ENCODE data around the gene ERC2. TPM values are rescaled to one million over a fixed set of nuclear protein-coding genes. Genes with fewer than 3 reads are reported as not detected.

ERC2 gene
- total and polyA plus RNA-seq, 2 of the 8 experiments (the other 6 are each of a cell fraction or from before 2014, with no cell fraction given), result 16.4 to 22.8 TPM

GRCh38 chr3:55824406-55824805 lies 643.9 kb downstream of the ERC2 start:
- H4K8ac ChIP-seq (ENCODE audit: extremely low read depth, insufficient read depth, low read length), result no peak overlapping the region
- H3K23ac ChIP-seq (ENCODE audit: insufficient read length), result no peak overlapping the region
- H3K4ac ChIP-seq (replicated peaks; ENCODE audit: insufficient read length, low read depth, low read length), result no peak overlapping the region
- no peaks in the 10 kb centered on the region for H3K79me1 ChIP-seq (ENCODE audit: low read depth, low read length)
- no peaks in the 10 kb centered on the region for H3K4me1 ChIP-seq (replicated peaks in 1 of 4; ENCODE audit: control insufficient read depth in 3 of 4, insufficient read depth in 4 of 4, low read length in 3 of 4)
- H3K36me3 ChIP-seq (ENCODE audit: control insufficient read depth in 2 of 4, insufficient read depth in 4 of 4, low read length in 3 of 4), result no peaks in the 10 kb centered on the region
- ChIA-PET CTCF (ENCODE audit: partially characterized antibody) (no interaction called here), POLR2A (ENCODE audit: partially characterized antibody) (no interaction called here)
- H2AFZ ChIP-seq (ENCODE audit: low read length), result no peak overlapping the region
- no peak overlapping the region for H3K56ac ChIP-seq (replicated peaks; ENCODE audit: insufficient read length, low read depth, low read length)
- H2BK20ac ChIP-seq (ENCODE audit: low read length), result no peak overlapping the region
- H2AK5ac ChIP-seq (ENCODE audit: low read depth, low read length), result no peak overlapping the region
- no peak overlapping the region for H2BK5ac ChIP-seq (ENCODE audit: low read depth, low read length)
- no peak overlapping the region for H4K91ac ChIP-seq (replicated peaks; ENCODE audit: insufficient read length, low read length)
- H3K23me2 ChIP-seq (ENCODE audit: low read depth, low read length), result no peaks in the 10 kb centered on the region
- no peak overlapping the region for H2BK12ac ChIP-seq (ENCODE audit: low read depth, low read length)
- H3K79me2 ChIP-seq (ENCODE audit: control insufficient read depth in 1 of 2, insufficient read depth in 2 of 2, low read length in 2 of 2), result no peaks in the 10 kb centered on the region
- H4K5ac ChIP-seq (ENCODE audit: insufficient read length, low read depth, low read length), result no peak overlapping the region
- H3K9me3 ChIP-seq (ENCODE audit: insufficient read depth in 2 of 2, low read depth in 1 of 2, low read length in 1 of 2), result no peaks in the 10 kb centered on the region
- H2BK15ac ChIP-seq (ENCODE audit: low read length), result no peak overlapping the region
- no peak overlapping the region for H3K14ac ChIP-seq (ENCODE audit: insufficient read length)
- no peaks in the 10 kb centered on the region for H4K20me1 ChIP-seq (replicated peaks in 1 of 2; ENCODE audit: control insufficient read depth in 1 of 2, insufficient read depth in 2 of 2, low read length in 2 of 2)
- H3K9ac ChIP-seq (replicated peaks in 1 of 4; ENCODE audit: extremely low read depth in 1 of 4, low read depth in 3 of 4, low read length in 3 of 4), result no peak overlapping the region
- H3K27me3 ChIP-seq (replicated peaks in 1 of 4; ENCODE audit: control insufficient read depth in 3 of 4, extremely low read depth in 1 of 4, insufficient read depth in 3 of 4, low read length in 3 of 4), result no peaks in the 10 kb centered on the region
- FAIRE-seq (no peak), DNase-seq (ENCODE audit: low read depth in 1 of 2, low spot score in 2 of 2) (no peak)
- no peak overlapping the region for H3K18ac ChIP-seq (ENCODE audit: extremely low read depth, low read length)
- H3K27ac ChIP-seq (ENCODE audit: low read depth, low read length), result no peak overlapping the region
- H3K4me3 ChIP-seq (ENCODE audit: extremely low read depth in 1 of 4, insufficient read depth in 2 of 4, low read depth in 3 of 4, low read length in 4 of 4), result no peak overlapping the region
- no peak overlapping the region for H2BK120ac ChIP-seq (replicated peaks; ENCODE audit: low read depth, low read length)
- H3K4me2 ChIP-seq (ENCODE audit: insufficient read depth in 1 of 2, low read depth in 2 of 2, low read length in 2 of 2), result no peak overlapping the region
- TF ChIP-seq POLR2AphosphoS5 (IDR thresholded peaks at IDR 0.05; ENCODE audit: low read depth, low read length), result no peak
- no peak for TF ChIP-seq TCF12 (IDR thresholded peaks at IDR 0.05; ENCODE audit: low read depth, low read length)
- TF ChIP-seq KDM5A (IDR thresholded peaks at IDR 0.05; ENCODE audit: low read length), result no peak
- no peak for TF ChIP-seq CTCF (IDR thresholded peaks at IDR 0.05; ENCODE audit: control extremely low read depth in 1 of 3, insufficient read depth in 1 of 3, low read depth in 1 of 3, low read length in 3 of 3)
- no peak for TF ChIP-seq CHD1 (IDR thresholded peaks at IDR 0.05; ENCODE audit: low read depth, low read length)
- TF ChIP-seq FOSL1 (IDR thresholded peaks at IDR 0.05; ENCODE audit: insufficient read depth, low read depth, low read length), result no peak
- TF ChIP-seq RBBP5 (IDR thresholded peaks at IDR 0.05; ENCODE audit: borderline replicate concordance, low read depth, low read length), result no peak
- no peak for TF ChIP-seq GABPA (IDR thresholded peaks at IDR 0.05; ENCODE audit: borderline replicate concordance, insufficient read depth, low read length)
- TF ChIP-seq E2F6 (IDR thresholded peaks at IDR 0.05), result no peak
- TF ChIP-seq CREB1 (IDR thresholded peaks at IDR 0.05), result no peak
- no peak for TF ChIP-seq ATF2 (IDR thresholded peaks at IDR 0.05; ENCODE audit: low read length)

Data from H1 (cell line).